Medulla oblongata (tissue), 1 donor: ENCODE data around the gene CDH5.
A peak's percentile ranks its signal among the peaks of the same experiment; 100 is the strongest.

Source experiments
- DNase-seq: peaks from one replicate; pipeline ENCODE4 v3.0.0-alpha.2; 2015; ENCODE audit errors: extremely low spot score

Gene CDH5

GRCh38 chr16:66353055-66353454 lies 13.4 kb upstream of the CDH5 start:
- no peak for DNase-seq

GRCh38 chr16:66354034-66354909 lies 12.2 kb upstream of the CDH5 start:
- no peak for DNase-seq

- no peak for DNase-seq
Observed at GRCh38 chr16:66355526-66355925, 11.0 kb upstream of the CDH5 start.

- DNase-seq = peak; percentile 84
Observed at GRCh38 chr16:66357523-66357928, 9.0 kb upstream of the CDH5 start.

GRCh38 chr16:66358231-66358630 lies 8.3 kb upstream of the CDH5 start:
- no peak for DNase-seq

DNA sequence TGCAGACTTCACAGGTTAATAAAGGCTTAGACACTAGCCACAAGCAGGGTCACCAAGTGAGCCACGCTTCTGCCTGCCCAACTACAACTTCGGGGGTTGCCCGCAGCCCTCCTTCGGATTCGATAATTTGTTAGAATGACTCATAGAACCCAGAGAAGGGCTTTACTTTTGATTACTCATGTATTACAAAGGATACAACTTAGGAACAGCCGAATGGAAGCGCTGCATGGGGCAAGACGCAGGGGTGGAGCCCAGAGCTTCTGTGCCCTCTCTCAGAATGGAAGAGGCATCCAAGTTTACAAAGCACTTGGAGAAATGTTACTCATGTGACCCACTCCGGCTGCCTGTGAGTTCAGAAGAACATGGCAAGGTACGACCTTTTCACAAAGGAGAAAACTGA lies 7.5 kb upstream of the CDH5 start:
- no peak for DNase-seq

GRCh38 chr16:66359811-66360608 lies 6.5 kb upstream of the CDH5 start:
- DNase-seq = no peak

DNA sequence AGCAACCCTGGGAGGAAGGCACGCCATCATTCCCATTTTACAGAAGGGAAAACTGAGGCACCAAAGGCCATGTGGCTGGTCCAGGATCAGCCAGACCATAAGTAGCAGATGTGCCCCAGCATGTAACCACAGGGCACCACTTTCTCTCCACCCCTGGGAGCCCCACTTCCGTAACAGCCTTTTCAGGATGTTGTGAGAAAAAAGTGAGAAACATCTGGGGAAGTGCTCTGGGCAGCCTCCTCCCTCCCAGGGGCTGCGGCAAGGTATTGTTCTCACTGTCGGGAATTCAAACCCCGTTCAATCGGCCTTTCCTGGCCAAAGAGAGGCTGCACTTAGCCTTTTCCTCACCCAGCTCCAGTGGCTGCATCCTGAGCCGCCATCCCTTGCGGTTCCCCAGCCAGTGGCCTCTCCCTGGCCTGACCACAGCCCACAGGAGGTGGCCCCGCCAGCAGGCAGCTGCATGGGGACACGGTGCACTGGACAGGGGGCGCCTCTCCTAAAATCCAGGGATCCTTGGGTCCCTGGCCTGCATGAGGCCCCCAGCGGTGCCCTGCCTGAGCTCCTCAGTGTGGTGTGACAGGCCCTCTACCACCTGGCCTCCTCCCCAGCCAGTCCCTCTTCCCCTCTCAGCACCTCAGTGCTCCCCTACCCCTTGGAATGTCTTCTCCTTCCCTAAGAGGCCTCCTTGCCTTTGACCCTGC lies 5.7 kb upstream of the CDH5 start:
- no peak for DNase-seq

- DNase-seq = no peak
Observed at GRCh38 chr16:66361604-66362135, 4.8 kb upstream of the CDH5 start.

- no peak for DNase-seq
Observed at GRCh38 chr16:66363211-66363777, 3.2 kb upstream of the CDH5 start.

GRCh38 chr16:66364117-66364958 lies 2.2 kb upstream of the CDH5 start:
- DNase-seq = no peak

- no peak for DNase-seq
Observed at GRCh38 chr16:66364959-66365306, 1.6 kb upstream of the CDH5 start.

DNA sequence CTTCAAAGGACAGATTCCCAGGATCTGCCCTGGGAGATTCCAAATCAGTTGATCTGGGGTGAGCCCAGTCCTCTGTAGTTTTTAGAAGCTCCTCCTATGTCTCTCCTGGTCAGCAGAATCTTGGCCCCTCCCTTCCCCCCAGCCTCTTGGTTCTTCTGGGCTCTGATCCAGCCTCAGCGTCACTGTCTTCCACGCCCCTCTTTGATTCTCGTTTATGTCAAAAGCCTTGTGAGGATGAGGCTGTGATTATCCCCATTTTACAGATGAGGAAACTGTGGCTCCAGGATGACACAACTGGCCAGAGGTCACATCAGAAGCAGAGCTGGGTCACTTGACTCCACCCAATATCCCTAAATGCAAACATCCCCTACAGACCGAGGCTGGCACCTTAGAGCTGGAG lies 840 bp upstream of the CDH5 start:
- no peak for DNase-seq

DNA sequence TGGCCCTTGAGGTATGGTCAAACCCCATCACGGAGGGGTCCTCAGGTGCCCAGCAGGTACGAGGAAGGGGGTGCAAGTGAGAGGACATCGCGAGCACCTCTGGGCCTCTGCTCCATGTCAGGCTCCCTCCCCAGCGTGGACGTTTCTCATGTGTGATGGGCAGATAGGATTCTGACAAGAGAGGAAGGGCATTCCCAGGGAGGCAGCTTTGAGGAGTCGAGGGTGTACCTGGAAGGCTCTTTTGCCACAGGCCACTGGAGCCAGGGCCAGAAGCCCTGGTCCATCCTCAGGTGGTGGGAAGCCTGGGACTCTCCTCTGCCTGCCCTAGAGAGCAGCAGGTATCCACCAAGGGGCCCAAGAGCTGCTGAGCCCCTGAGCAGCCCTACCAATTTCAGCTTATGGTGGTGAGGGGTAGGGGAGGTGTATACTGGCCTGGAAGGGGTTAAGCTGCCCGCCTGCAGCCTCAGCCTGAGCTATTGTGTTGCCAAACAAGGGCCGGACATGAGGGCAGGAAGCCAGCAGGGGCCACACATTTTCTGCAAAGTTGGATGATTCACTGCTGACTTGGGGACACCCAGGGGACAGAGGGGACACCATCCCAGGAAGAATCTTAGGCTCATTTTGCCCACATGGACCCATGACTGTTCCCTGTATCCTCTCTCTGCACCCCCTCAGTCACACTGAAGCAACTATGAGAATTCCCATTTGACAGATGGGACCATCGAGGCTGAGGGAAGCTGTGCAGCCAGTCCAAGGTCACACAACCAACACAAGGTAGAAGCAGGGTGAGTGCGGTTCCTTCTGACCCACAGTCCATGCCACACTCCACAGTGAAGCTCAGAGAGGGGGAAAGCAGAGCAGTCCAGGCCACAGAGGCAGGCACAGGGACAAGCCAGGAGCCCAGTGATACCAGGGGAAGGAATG lies 1.7 kb downstream of the CDH5 start:
- no peak for DNase-seq

DNA sequence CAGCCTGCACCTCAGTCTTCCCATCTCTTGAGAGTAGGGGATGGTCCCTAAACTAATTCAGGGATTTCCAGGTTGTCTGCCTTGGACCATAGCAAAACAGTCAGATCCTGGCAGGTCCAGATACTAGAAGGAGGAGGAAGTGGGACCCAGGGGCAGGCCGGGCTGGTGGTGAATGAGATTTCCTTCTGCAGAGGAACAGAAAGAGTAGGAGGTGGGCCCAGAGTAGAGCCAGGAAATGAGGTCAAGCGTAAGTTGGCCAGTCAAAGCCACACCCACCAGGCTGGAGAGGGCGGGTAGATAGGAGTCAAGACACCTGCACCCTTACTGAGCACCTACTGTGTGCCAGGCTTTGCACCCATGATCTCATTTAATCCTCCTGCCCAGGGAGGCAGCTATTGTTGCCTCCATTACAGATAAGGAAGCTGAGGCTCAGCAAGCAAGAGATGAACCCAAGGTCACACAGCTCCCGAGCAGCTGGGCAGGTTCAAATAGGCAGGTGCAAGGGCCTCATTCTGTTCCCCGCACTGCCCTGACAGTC lies 2.6 kb downstream of the CDH5 start:
- DNase-seq = no peak

- no peak for DNase-seq
Observed at GRCh38 chr16:66370786-66371684, 4.5 kb downstream of the CDH5 start.

DNA sequence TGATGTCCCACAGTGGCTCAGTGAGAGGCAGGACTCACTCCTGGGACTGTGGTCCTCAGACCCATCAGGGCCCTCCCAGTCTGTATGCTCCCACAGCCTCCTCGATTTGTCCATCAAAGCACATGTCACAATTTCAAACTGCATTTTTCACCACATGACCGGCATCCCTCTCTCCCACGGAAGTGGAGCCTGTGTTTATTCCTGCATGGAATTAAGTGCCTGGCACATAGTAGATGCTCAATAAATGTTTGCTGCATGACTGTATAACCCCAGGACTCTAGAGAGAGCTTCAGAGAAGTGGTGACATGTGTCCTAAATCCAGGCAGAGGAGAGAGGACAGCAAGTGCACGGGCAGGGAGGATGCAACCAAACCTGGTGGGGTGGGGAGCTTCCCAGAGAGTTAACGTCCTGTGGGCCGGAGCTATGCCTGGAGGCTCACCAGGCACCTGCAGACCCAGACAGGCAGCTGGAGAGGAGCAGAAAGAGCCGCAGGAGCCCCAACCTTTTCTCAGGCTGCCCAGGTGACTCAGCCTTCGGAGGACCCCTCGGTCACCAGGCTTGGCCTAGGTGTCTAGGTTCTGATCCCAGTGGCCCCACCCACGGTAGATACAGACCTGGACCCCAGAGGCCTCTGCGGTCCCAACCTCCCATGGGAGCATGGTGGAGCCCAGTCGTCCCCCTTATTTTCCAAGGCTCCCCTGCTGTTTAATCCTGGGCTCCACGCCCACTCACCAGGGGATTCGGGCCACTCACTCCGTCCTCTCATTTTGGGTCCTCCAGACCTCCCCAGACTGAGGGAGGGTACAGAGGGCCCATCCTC lies 5.8 kb downstream of the CDH5 start:
- DNase-seq = no peak

DNA sequence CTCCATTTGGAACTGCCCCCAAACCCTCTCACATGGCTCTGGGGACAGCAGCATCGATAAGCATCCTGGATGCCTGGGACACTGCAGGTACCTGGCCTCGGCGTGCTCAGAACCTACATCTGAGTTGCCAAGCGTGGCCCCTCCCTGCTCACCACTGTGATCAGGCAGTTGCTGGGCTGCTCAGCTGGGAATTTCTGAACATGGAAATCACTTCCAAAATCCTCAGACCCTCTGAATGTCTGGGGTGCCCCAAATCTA lies 6.3 kb downstream of the CDH5 start:
- DNase-seq = no peak
